Measurements from ENCODE around the gene KYAT1.

DNA sequence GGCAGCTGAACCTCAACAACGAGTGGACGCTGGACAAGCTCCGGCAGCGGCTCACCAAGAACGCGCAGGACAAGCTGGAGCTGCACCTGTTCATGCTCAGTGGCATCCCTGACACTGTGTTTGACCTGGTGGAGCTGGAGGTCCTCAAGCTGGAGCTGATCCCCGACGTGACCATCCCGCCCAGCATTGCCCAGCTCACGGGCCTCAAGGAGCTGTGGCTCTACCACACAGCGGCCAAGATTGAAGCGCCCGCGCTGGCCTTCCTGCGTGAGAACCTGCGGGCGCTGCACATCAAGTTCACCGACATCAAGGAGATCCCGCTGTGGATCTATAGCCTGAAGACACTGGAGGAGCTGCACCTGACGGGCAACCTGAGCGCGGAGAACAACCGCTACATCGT lies 26.6 kb upstream of the KYAT1 start:
- TF ChIP-seq POLR2A (IDR thresholded peaks at IDR 0.05; ENCODE audit: low read length) (no peak), GATA1 (IDR thresholded peaks at IDR 0.05; ENCODE audit: low read depth, low read length) (no peak)

Data from erythroblast (primary cell).